Ovary (tissue), 9 donors: ENCODE data around the gene ELK3. TPM values are rescaled to one million over a fixed set of nuclear protein-coding genes. Genes with fewer than 3 reads are reported as not detected.

ENCODE experiments used
- DNase-seq, 5 donors: peaks; one replicate each; pipeline ENCODE4 v3.0.0-alpha.2; 2019 to 2020
- H3K27ac ChIP-seq, 2 donors: fragments of 200-600 bp; one replicate each; pipeline versions ENCODE4 v1.5.1 to v1.8.0; 2019 to 2022
- H3K27me3 ChIP-seq: fragments of 200-600 bp; one replicate; pipeline ENCODE4 v1.8.0; 2022
- H3K36me3 ChIP-seq: fragments of 200-600 bp; sonication (generic); one replicate; pipeline ENCODE4 v1.5.1; 2019
- H3K4me1 ChIP-seq: one replicate; pipeline ENCODE4 v1.8.1; 2013; ENCODE audit warnings: mild to moderate bottlenecking, moderate library complexity; ENCODE audit not compliant: insufficient read depth
- H3K4me3 ChIP-seq: fragments of 200-600 bp; sonication (generic); one replicate; pipeline ENCODE4 v1.5.1; 2017
- H3K9me3 ChIP-seq, 2 donors: fragments of 200-600 bp in 1 of 2; sonication (generic) in 1 of 2; one replicate each; pipeline versions ENCODE4 v1.5.1 to v1.8.1; 2013 to 2019; ENCODE audit warnings: mild to moderate bottlenecking in 1 of 2, moderate library complexity in 1 of 2
- EP300 ChIP-seq: sonication (generic); formaldehyde crosslinking; IDR thresholded peaks from one replicate; pipeline ENCODE4 v1.6.1; 2017; ENCODE audit warnings: antibody characterized with exemption
- POLR2A ChIP-seq: fragments of 450-650 bp; IDR thresholded peaks from one replicate; pipeline ENCODE4 v1.6.1; 2017; ENCODE audit warnings: antibody characterized with exemption, mild to moderate bottlenecking, moderate library complexity
- WGBS, 3 donors: extraction: QIAGEN DNeasy Blood & Tissue Kit in 1 of 3; methylation state at CpG; one replicate each; pipeline versions ENCODE4 v1.1.5 to v1.1.7; 2013 to 2017; 5-methylcytosine and 5-hydroxymethylcytosine counted together
- intact Hi-C, 4 donors: fragments of 100-400 bp; cut with DNase I; formaldehyde crosslinking; loops; one replicate each; pipeline versions ENCODE4 v1.11.0 to v1.15.1; 2022 to 2023
- polyA plus RNA-seq, 2 donors: library from polyadenylated mRNA; stranded (reverse); fragments of 200-250 nt in 1 of 2; fragments of 350-450 nt in 1 of 2; fragmentation: Illumina TruSeq in 1 of 2; extraction: RNeasy Lipid Tissue Mini Kit (QIAGEN cat#74804) in 1 of 2; gene quantifications; one replicate each; pipeline ENCODE4 v1.2.3, GENCODE V29; 2013 to 2014
- total RNA-seq, 7 donors: library from RNA; depleted of rRNA in 2 of 7; stranded (reverse); fragments of >200 nt in 2 of 7; fragmentation: NEBNext Ultra II Directional in 3 of 7; extraction: Animal tissue kit (Norgen Biotek cat#: 25700) in 3 of 7; gene quantifications; one replicate each; pipeline versions ENCODE4 v1.1.0 to v1.2.4, GENCODE V29; 2016 to 2023
- TF ChIP-seq, protein P1 (sequence below), 3 donors: fragments of 450-650 bp in 2 of 3; fragments of 200-600 bp in 1 of 3; IDR thresholded peaks; one replicate each; pipeline versions ENCODE4 v1.5.1 to v1.8.0; 2016 to 2022; ENCODE audit warnings: antibody characterized with exemption in 3 of 3, mild to moderate bottlenecking in 1 of 3
- donor health status: DM: no; HTN: no; CAD: no; lungs with moderate emphysema.
- donor health status: DM: no; HTN: no; CAD: no.
- donor health status: Bipolar disorder and iron deficiency.
- donor health status: DM: yes; HTN: yes; CAD: no.
- donor health status: DM: no; HTN: no; CAD: no.
- donor health status: DM: yes; HTN: yes; CAD: no.

ELK3 gene
- total and polyA plus RNA-seq, 9 donors, result 11.5 to 25.9 (median 15.6) TPM

DNA sequence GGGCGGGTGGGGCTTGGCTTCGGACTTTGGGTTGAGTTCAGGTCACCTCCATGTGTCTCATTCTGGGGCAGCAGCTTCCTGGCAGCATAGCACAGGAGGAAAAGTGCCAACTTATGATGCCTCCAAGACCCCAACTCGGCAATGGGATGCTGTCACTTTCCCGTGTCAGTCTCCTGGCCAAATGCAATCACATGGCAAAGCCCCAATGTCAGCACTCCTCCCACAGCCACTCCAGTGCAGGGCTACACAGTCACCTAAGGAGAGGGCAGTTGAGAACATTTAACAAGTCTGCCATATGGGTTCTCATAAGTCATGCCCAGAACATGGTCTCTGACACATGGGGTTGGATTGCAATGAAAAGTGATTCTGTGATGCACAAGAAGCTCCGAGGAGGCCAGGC, 26.7 kb downstream of the ELK3 start:
- Histone ChIP-seq H3K27me3 (no peaks in the 10 kb centered on the region), H3K27ac (no peak overlapping the region), H3K4me1 (peaks cover 5% of the 10 kb centered on the region), H3K36me3 (no peaks in the 10 kb centered on the region), H3K9me3 (no peaks in the 10 kb centered on the region), H3K4me3 (no peak overlapping the region)
- TF ChIP-seq EP300, result no peak
- no peak for TF ChIP-seq POLR2A
- TF ChIP-seq, protein P1, sequence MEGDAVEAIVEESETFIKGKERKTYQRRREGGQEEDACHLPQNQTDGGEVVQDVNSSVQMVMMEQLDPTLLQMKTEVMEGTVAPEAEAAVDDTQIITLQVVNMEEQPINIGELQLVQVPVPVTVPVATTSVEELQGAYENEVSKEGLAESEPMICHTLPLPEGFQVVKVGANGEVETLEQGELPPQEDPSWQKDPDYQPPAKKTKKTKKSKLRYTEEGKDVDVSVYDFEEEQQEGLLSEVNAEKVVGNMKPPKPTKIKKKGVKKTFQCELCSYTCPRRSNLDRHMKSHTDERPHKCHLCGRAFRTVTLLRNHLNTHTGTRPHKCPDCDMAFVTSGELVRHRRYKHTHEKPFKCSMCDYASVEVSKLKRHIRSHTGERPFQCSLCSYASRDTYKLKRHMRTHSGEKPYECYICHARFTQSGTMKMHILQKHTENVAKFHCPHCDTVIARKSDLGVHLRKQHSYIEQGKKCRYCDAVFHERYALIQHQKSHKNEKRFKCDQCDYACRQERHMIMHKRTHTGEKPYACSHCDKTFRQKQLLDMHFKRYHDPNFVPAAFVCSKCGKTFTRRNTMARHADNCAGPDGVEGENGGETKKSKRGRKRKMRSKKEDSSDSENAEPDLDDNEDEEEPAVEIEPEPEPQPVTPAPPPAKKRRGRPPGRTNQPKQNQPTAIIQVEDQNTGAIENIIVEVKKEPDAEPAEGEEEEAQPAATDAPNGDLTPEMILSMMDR (IDR thresholded peaks at IDR 0.05), result no peak
- no peak for DNase-seq
- WGBS, 3 donors, result 67 to 79% (median 74%) methylated on average over 5 of the region's 5 CpGs
- intact Hi-C loops, result loop anchor here in 1 of 4 donors (10.0 kb wide), 2 partner anchors 184 to 274 kb away; partner anchors contain the start of gene CDK17

DNA sequence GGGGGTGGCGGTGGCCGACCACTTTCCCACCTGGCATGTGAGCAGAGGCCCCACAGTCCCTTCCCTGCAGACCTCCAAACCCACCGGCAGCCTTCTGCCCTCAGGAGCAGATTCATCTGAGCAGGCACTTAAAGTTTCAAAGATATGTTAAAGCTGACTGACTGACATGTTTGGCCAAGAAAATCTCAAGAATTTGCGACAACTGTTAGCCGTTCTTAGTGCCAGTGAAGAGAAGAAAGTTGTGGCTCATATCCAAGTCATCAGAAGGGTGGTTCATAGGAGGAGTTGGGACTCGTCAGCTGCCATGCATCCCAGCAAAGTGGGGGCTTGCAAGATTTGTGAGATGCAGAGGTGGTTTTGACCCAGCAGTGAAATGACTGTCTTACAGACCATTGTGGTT, 27.2 kb downstream of the ELK3 start:
- Histone ChIP-seq H3K4me1 (peaks cover 5% of the 10 kb centered on the region), H3K36me3 (no peaks in the 10 kb centered on the region), H3K27ac (no peak overlapping the region), H3K9me3 (no peaks in the 10 kb centered on the region), H3K4me3 (no peak overlapping the region), H3K27me3 (no peaks in the 10 kb centered on the region)
- 89 to 93% (median 89%) methylated on average over 6 of the region's 6 CpGs for WGBS, 3 donors
- TF ChIP-seq POLR2A (no peak), EP300 (no peak)
- TF ChIP-seq, protein P1 (IDR thresholded peaks at IDR 0.05), result no peak
- DNase-seq, result no peak
- intact Hi-C loops, result loop anchor here in 1 of 4 donors (10.0 kb wide), 2 partner anchors 183 to 273 kb away; partner anchors contain the start of gene CDK17

- intact Hi-C loops, result loop anchor here in 1 of 4 donors (10.0 kb wide), 2 partner anchors 181 to 271 kb away; partner anchors contain the start of gene CDK17
- no peak overlapping the region for H3K4me3 ChIP-seq
- no peak for DNase-seq
- H3K27ac ChIP-seq, result no peak overlapping the region
- no peaks in the 10 kb centered on the region for H3K36me3 ChIP-seq
- 59 to 66% (median 60%) methylated on average over 16 of the region's 16 CpGs for WGBS, 3 donors
- H3K9me3 ChIP-seq, result no peaks in the 10 kb centered on the region
- peaks cover 5% of the 10 kb centered on the region for H3K4me1 ChIP-seq
- TF ChIP-seq EP300 (no peak), POLR2A (no peak)
- TF ChIP-seq, protein P1 (IDR thresholded peaks at IDR 0.05), result no peak
- H3K27me3 ChIP-seq, result no peaks in the 10 kb centered on the region
Observed at GRCh38 chr12:96223411-96224218, 29.4 kb downstream of the ELK3 start.

DNA sequence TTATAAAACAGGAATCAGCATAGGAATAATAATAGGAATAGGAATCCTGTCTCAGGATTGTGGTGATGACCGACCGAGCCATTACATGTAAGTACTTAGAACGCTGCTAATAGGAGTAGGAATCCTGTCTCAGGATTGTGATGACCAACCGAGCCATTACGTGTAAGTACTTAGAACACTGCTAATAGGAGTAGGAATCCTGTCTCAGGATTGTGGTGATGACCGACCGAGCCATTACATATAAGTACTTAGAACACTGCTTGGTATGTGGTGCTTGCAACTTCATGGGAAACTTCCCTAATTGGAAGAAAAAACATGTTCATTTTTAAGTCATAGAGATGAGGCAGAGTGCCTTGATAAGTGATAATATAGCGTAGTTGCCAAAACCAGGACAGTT, 30.0 kb downstream of the ELK3 start:
- peaks cover 5% of the 10 kb centered on the region for H3K4me1 ChIP-seq
- WGBS, 3 donors, result 66 to 80% (median 69%) methylated on average over 8 of the region's 8 CpGs
- intact Hi-C loops, result loop anchor here in 1 of 4 donors (10.0 kb wide), 2 partner anchors 181 to 271 kb away; partner anchors contain the start of gene CDK17

More for the DNA sequence above, 30.0 kb downstream of the ELK3 start:
- Histone ChIP-seq H3K9me3 (no peaks in the 10 kb centered on the region), H3K36me3 (no peaks in the 10 kb centered on the region), H3K27me3 (no peaks in the 10 kb centered on the region), H3K27ac (no peak overlapping the region), H3K4me3 (no peak overlapping the region)
- DNase-seq, result no peak
- TF ChIP-seq, protein P1 (IDR thresholded peaks at IDR 0.05), result no peak
- TF ChIP-seq POLR2A (no peak), EP300 (no peak)
